Measurements from ENCODE around the gene RHBDL2.
A peak's percentile ranks its signal among the peaks of the same experiment; 100 is the strongest.
"Not testable (repeated sequence)": the region's sequence is repeated elsewhere in the genome, so short reads cannot be mapped to it uniquely, and the experiment has no call there.

Gene RHBDL2, protein sequence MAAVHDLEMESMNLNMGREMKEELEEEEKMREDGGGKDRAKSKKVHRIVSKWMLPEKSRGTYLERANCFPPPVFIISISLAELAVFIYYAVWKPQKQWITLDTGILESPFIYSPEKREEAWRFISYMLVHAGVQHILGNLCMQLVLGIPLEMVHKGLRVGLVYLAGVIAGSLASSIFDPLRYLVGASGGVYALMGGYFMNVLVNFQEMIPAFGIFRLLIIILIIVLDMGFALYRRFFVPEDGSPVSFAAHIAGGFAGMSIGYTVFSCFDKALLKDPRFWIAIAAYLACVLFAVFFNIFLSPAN

DNA sequence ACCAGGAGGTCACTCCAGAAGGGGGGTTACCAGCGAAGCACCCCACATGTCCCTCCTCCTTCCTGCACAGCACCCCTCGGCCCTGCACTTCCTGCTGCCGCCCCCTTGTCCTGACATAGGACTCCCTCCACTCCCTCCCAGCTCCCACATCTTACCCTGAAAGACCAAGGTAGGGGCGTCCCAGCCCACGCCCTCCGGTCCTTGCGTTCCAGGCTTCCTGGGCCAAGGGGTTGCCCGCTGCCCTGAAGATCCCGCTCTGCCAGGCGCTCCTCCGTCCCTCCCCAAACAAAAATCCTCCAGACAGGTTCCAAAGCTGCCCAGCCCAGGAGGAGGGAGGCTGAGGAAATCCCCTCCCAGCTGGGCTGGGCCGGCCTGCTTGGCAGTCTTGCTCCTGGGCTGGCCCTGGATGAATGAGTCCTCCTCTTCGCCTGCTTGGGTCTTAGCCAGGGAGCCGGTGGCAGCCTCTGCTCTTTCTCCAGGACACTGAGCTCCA lies at the start of gene RHBDL2:
TSS of gene RHBDL2 (minus strand) at position 304 of the 493 bp plus-strand sequence. CDS start 22,618 bp downstream, outside the sequence.
- POLR2A ChIA-PET: no interaction called here
- TF ChIP-seq, protein P1, sequence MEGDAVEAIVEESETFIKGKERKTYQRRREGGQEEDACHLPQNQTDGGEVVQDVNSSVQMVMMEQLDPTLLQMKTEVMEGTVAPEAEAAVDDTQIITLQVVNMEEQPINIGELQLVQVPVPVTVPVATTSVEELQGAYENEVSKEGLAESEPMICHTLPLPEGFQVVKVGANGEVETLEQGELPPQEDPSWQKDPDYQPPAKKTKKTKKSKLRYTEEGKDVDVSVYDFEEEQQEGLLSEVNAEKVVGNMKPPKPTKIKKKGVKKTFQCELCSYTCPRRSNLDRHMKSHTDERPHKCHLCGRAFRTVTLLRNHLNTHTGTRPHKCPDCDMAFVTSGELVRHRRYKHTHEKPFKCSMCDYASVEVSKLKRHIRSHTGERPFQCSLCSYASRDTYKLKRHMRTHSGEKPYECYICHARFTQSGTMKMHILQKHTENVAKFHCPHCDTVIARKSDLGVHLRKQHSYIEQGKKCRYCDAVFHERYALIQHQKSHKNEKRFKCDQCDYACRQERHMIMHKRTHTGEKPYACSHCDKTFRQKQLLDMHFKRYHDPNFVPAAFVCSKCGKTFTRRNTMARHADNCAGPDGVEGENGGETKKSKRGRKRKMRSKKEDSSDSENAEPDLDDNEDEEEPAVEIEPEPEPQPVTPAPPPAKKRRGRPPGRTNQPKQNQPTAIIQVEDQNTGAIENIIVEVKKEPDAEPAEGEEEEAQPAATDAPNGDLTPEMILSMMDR (IDR thresholded peaks at IDR 0.05; ENCODE audit: insufficient read depth, low read length, missing control alignments): no peak
- DNase-seq (ENCODE audit: low read depth, low spot score): no peak
- CTCF ChIA-PET: interaction anchor here (1.1 to 1.2 kb wide), 2 partner anchors 9 to 151 kb away, joined by 3 to 4 read pairs; no protein-coding TSS in a partner anchor
- H3K4me3 ChIP-seq (ENCODE audit: low read depth, low read length): peak within 1 kb of the TSS; percentile 38

DNA sequence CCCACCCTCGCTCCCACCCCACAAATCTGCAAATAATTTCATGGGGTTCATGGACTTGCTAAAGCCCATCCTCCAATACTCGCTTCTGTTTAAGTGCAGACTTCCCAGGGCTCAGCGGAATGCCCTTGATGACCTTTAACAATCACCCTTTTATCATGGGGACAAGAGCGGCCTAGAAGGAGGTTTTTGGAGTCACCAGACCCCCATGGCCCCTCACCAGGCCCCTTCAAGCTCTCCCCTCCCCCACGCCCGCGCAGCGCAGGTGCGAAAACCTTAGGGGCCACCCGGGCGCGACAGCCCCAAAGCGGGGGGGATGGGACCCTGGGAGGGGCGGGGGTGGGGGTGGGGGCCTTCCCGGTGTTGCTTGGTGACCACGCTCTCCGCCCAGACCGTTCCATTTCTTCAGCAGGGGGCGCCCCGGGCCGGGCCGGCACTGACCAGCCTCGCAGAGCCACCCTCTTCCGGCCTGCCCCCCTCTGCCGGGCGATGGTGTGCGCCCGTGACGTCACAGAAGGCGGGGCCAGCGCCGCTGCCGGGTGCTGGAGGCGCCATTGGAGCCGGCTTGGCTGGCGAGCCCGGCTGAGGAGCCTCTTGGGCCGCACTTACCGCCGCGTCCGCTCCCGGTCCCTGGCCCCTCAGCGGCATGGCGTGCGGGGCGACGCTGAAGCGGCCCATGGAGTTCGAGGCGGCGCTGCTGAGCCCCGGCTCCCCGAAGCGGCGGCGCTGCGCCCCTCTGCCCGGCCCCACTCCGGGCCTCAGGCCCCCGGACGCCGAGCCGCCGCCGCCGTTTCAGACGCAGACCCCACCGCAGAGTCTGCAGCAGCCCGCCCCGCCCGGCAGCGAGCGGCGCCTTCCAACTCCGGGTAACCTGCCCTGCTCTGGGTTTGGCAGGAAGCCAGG lies 49.4 kb upstream of the RHBDL2 start, which contains the start of gene AKIRIN1:
TSS of gene AKIRIN1 (plus strand) at position 539 of the 900 bp plus-strand sequence. CDS start at position 644, 105 bp downstream.
- POLR2A ChIA-PET: interaction anchor here (1.5 kb wide), 1 partner anchor 35 kb away, joined by 6 read pairs; the partner anchor contains the start of gene NDUFS5
- peak; percentile 75 for DNase-seq (ENCODE audit: low read depth, low spot score)
- peak within 1 kb of the TSS; percentile 86 for H3K4me3 ChIP-seq (ENCODE audit: low read depth, low read length)
- TF ChIP-seq, protein P1 (IDR thresholded peaks at IDR 0.05; ENCODE audit: insufficient read depth, low read length, missing control alignments): no peak
- CTCF ChIA-PET: interaction anchor here (0.7 kb wide), 1 partner anchor 101 kb away, joined by 3 read pairs; no protein-coding TSS in a partner anchor

- DNase-seq (ENCODE audit: low read depth, low spot score): no peak
- H3K4me3 ChIP-seq (ENCODE audit: low read depth, low read length): peak overlapping the region; percentile 63
- POLR2A ChIA-PET: interaction anchor here (1.5 kb wide), 1 partner anchor 36 kb away, joined by 6 read pairs; the partner anchor contains the start of gene NDUFS5
- TF ChIP-seq, protein P1 (IDR thresholded peaks at IDR 0.05; ENCODE audit: insufficient read depth, low read length, missing control alignments): no peak
- CTCF ChIA-PET: interaction anchor here (0.7 kb wide), 1 partner anchor 102 kb away, joined by 3 read pairs; no protein-coding TSS in a partner anchor
Observed at GRCh38 chr1:38990386-38990737, 48.7 kb upstream of the RHBDL2 start.

DNA sequence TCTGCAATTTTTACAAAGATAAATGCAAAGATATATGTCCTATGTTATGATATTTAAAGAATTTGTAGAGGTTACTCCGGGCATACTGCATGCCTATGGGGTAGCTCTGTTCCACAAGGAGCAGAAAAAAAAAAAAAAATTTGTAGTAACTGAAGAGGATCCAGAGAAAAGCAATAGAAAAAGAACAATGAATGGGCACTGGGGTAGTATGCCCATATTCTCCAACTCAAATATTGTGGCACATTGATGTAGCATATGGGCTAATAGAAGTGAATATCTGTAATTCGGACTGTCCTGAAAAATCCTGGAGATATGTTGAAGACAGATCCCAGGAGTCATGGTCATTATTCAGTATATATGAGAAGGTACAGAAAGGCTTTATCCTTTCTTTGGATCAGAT lies 48.3 kb upstream of the RHBDL2 start:
- POLR2A ChIA-PET: interaction anchor here (1.5 kb wide), 1 partner anchor 36 kb away, joined by 6 read pairs; the partner anchor contains the start of gene NDUFS5
- CTCF ChIA-PET: interaction anchor here (0.7 kb wide), 1 partner anchor 102 kb away, joined by 3 read pairs; no protein-coding TSS in a partner anchor
- DNase-seq (ENCODE audit: low read depth, low spot score): no peak
- no peak overlapping the region for H3K4me3 ChIP-seq (ENCODE audit: low read depth, low read length)
- TF ChIP-seq, protein P1 (IDR thresholded peaks at IDR 0.05; ENCODE audit: insufficient read depth, low read length, missing control alignments): no peak

DNA sequence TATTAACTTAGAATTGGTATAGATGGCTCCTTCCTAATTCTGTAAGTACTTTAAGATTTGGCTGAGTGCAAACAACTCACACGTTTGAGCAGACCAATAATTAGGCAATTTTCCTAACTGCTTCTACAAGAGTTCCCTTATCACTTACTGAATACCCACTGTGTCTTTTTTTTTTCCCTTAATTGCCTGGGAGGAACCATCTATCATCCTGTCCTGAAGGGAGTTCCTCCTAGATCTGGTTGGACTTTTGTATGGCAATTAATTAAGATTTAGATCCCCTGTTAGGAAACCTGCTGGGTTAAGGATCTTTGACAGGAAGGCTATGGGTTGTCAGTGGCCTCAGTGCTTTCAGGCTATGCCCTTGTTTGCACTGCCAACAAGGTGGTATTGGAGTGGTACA lies 37.8 kb upstream of the RHBDL2 start:
- POLR2A ChIA-PET; DNase-seq (ENCODE audit: low read depth, low spot score); H3K4me3 ChIP-seq (ENCODE audit: low read depth, low read length); CTCF ChIA-PET: not testable (repeated sequence)

- H3K4me3 ChIP-seq (ENCODE audit: low read depth, low read length); DNase-seq (ENCODE audit: low read depth, low spot score); POLR2A ChIA-PET; CTCF ChIA-PET: not testable (repeated sequence)
Observed at GRCh38 chr1:38978245-38978542, 36.6 kb upstream of the RHBDL2 start.

DNA sequence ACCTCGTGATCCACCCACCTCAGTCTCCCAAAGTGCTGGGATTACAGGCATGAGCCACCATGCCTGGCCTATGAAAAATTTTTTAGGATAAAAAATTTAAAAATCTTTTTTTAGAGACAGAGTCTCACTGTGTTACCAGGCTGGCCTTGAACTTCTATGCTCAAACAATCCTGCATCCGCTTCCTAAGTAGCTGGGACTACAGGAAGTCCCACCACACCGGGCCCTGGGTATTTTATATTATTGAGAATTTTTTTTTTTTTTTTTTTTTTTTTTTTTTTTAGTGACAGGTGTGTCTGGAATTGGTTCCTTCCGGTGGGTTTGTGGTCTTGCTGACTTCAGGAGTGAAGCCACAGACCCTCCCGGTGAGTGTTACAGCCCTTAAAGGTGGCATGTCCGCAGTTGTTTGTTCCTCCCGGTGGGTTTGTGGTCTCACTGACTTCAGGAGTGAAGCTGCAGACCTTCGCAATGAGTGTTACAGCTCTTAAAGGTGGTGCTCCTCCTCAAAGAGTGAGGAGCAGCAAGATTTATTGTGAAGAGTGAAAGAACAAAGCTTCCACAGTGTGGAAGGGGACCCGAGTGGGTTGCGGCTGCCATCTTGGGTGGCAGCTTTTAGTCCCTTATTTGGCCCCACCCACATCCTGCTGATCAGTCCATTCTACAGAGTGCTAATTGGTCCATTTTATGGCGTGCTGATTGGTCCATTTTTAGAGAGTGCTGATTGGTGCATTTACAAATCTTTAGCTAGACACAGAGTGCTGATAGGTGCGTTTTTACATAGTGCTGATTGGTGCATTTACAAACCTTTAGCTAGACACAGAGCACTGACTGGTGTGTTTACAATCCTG lies 36.0 kb upstream of the RHBDL2 start:
- DNase-seq (ENCODE audit: low read depth, low spot score); H3K4me3 ChIP-seq (ENCODE audit: low read depth, low read length); CTCF ChIA-PET; POLR2A ChIA-PET: not testable (repeated sequence)

All from AG04449 (cell line).